Islet of Langerhans (tissue), 1 donor: ENCODE measurements around the gene MLKL.

Experiments used
- FAIRE-seq: peaks from one replicate; lab custom pipeline; 2011; peaks lifted over from hg19 to GRCh38; lab: Jason Lieb, UNC

Gene MLKL

GRCh38 chr16:74700438-74701225, at the start of gene MLKL:
Gene MLKL (minus strand): TSS chr16:74700862. CDS start chr16:74695757, 5,105 bp downstream.
- FAIRE-seq: no peak

- FAIRE-seq: no peak
Measured at GRCh38 chr16:74749291-74750055, 48.8 kb upstream of the MLKL start.

GRCh38 chr16:74748616-74749026, 48.0 kb upstream of the MLKL start:
- FAIRE-seq: no peak

GRCh38 chr16:74747716-74748615, 47.3 kb upstream of the MLKL start:
- no peak for FAIRE-seq

- FAIRE-seq: no peak
Measured at GRCh38 chr16:74745926-74746325, 45.3 kb upstream of the MLKL start.

- FAIRE-seq: no peak
Measured at GRCh38 chr16:74745109-74745615, 44.5 kb upstream of the MLKL start.

- no peak for FAIRE-seq
Measured at GRCh38 chr16:74744566-74744965, 43.9 kb upstream of the MLKL start.

- FAIRE-seq: no peak
Measured at GRCh38 chr16:74743668-74744299, 43.1 kb upstream of the MLKL start.

- FAIRE-seq: no peak
Measured at GRCh38 chr16:74743045-74743667, 42.5 kb upstream of the MLKL start.

- FAIRE-seq: no peak
Measured at GRCh38 chr16:74742051-74742481, 41.4 kb upstream of the MLKL start.

- no peak for FAIRE-seq
Measured at GRCh38 chr16:74740795-74741304, 40.2 kb upstream of the MLKL start.

GRCh38 chr16:74739275-74739674, 38.6 kb upstream of the MLKL start:
- no peak for FAIRE-seq

GRCh38 chr16:74738816-74739215, 38.2 kb upstream of the MLKL start:
- FAIRE-seq: no peak

GRCh38 chr16:74738113-74738541, 37.5 kb upstream of the MLKL start:
- no peak for FAIRE-seq

- no peak for FAIRE-seq
Measured at GRCh38 chr16:74737521-74737920, 36.9 kb upstream of the MLKL start.

GRCh38 chr16:74736531-74737157, 36.0 kb upstream of the MLKL start:
- no peak for FAIRE-seq

- FAIRE-seq: no peak
Measured at GRCh38 chr16:74735554-74735953, 34.9 kb upstream of the MLKL start.

GRCh38 chr16:74735162-74735452, 34.4 kb upstream of the MLKL start:
- FAIRE-seq: no peak

GRCh38 chr16:74734361-74735161, 33.9 kb upstream of the MLKL start:
- no peak for FAIRE-seq
